ENCODE measurements around the gene SLC23A2. TPM values are rescaled to one million over a fixed set of nuclear protein-coding genes. Genes with fewer than 3 reads are reported as not detected.

SLC23A2 gene
- total RNA-seq, 2 experiments from 2014 or later: 14.3 to 25.7 TPM

- DNase-seq (ENCODE audit: low spot score): no peak
- no peaks in the 10 kb centered on the region for H3K9me2 ChIP-seq (ENCODE audit: insufficient read depth, low read length)
- no peaks in the 10 kb centered on the region for H4K20me1 ChIP-seq (ENCODE audit: insufficient read depth, low read length)
- POLR2A ChIA-PET: interaction anchor here (0.6 kb wide), 1 partner anchor 14 kb away, joined by 3 read pairs; no protein-coding TSS in a partner anchor
- no TSS peak for BruUV-seq (replicated peaks)
- H3K4me3 ChIP-seq (ENCODE audit: low read depth, low read length, poor library complexity, severe bottlenecking): no peak overlapping the region
- no peak overlapping the region for H2AFZ ChIP-seq (ENCODE audit: low read length)
- no peaks in the 10 kb centered on the region for H3K79me2 ChIP-seq (ENCODE audit: insufficient read depth, low read depth, low read length)
- no peaks in the 10 kb centered on the region for H3K9me3 ChIP-seq (ENCODE audit: low read length)
- H3K4me1 ChIP-seq (ENCODE audit: insufficient read depth, low read length, poor library complexity, severe bottlenecking): no peaks in the 10 kb centered on the region
- H3K36me3 ChIP-seq (ENCODE audit: insufficient read depth, low read length): peaks cover 11% of the 10 kb centered on the region; the same call in 1 of the 2 replicates
- H3K27ac ChIP-seq (ENCODE audit: low read depth, low read length, poor library complexity, severe bottlenecking): no peak overlapping the region
- intact Hi-C loops (cut with micrococcal nuclease; ENCODE audit: unreplicated experiment): no loop called here
- no peak overlapping the region for H3K4me2 ChIP-seq (ENCODE audit: low read length)
- CTCF ChIA-PET (ENCODE audit: unreplicated experiment): no interaction called here
- TF ChIP-seq CTCF (conservative IDR thresholded peaks at IDR 0.05; ENCODE audit: low read length) (no peak), EZH2phosphoT487 (IDR thresholded peaks at IDR 0.05; ENCODE audit: borderline replicate concordance, low read depth, low read length) (no peak)
These were observed 113.7 kb downstream of the SLC23A2 start for GRCh38 chr20:4887586-4887985.

GRCh38 chr20:4886771-4887527 lies 114.4 kb downstream of the SLC23A2 start:
- no peak for DNase-seq (ENCODE audit: low spot score)
- CTCF ChIA-PET (ENCODE audit: unreplicated experiment): no interaction called here
- H3K27ac ChIP-seq (ENCODE audit: low read depth, low read length, poor library complexity, severe bottlenecking): no peak overlapping the region
- no peaks in the 10 kb centered on the region for H3K79me2 ChIP-seq (ENCODE audit: insufficient read depth, low read depth, low read length)
- no peaks in the 10 kb centered on the region for H4K20me1 ChIP-seq (ENCODE audit: insufficient read depth, low read length)
- BruUV-seq (replicated peaks): no TSS peak
- no peaks in the 10 kb centered on the region for H3K9me2 ChIP-seq (ENCODE audit: insufficient read depth, low read length)
- H2AFZ ChIP-seq (ENCODE audit: low read length): no peak overlapping the region
- intact Hi-C loops (cut with micrococcal nuclease; ENCODE audit: unreplicated experiment): no loop called here
- TF ChIP-seq EZH2phosphoT487 (IDR thresholded peaks at IDR 0.05; ENCODE audit: borderline replicate concordance, low read depth, low read length): no peak
- no peak for TF ChIP-seq CTCF (conservative IDR thresholded peaks at IDR 0.05; ENCODE audit: low read length)
- peaks cover 14% of the 10 kb centered on the region; the same call in 1 of the 2 replicates for H3K36me3 ChIP-seq (ENCODE audit: insufficient read depth, low read length)
- no peaks in the 10 kb centered on the region for H3K9me3 ChIP-seq (ENCODE audit: low read length)
- POLR2A ChIA-PET: interaction anchor here (0.6 to 1.7 kb wide), 2 partner anchors 13 kb away, joined by 3 read pairs; no protein-coding TSS in a partner anchor
- H3K4me2 ChIP-seq (ENCODE audit: low read length): no peak overlapping the region
- H3K4me3 ChIP-seq (ENCODE audit: low read depth, low read length, poor library complexity, severe bottlenecking): no peak overlapping the region
- H3K4me1 ChIP-seq (ENCODE audit: insufficient read depth, low read length, poor library complexity, severe bottlenecking): no peaks in the 10 kb centered on the region

GRCh38 chr20:4885877-4886276 lies 115.4 kb downstream of the SLC23A2 start:
- no TSS peak for BruUV-seq (replicated peaks)
- CTCF ChIA-PET (ENCODE audit: unreplicated experiment): interaction anchor here (0.6 kb wide), 1 partner anchor 29 kb away, joined by 4 read pairs; no protein-coding TSS in a partner anchor

More at GRCh38 chr20:4885877-4886276, 115.4 kb downstream of the SLC23A2 start:
- Histone ChIP-seq H3K9me3 (ENCODE audit: low read length) (no peaks in the 10 kb centered on the region), H2AFZ (ENCODE audit: low read length) (no peak overlapping the region), H3K79me2 (ENCODE audit: insufficient read depth, low read depth, low read length) (no peaks in the 10 kb centered on the region), H3K27ac (ENCODE audit: low read depth, low read length, poor library complexity, severe bottlenecking) (no peak overlapping the region), H3K36me3 (ENCODE audit: insufficient read depth, low read length) (peaks cover 14% of the 10 kb centered on the region; the same call in 1 of the 2 replicates), H4K20me1 (ENCODE audit: insufficient read depth, low read length) (no peaks in the 10 kb centered on the region), H3K4me3 (ENCODE audit: low read depth, low read length, poor library complexity, severe bottlenecking) (no peak overlapping the region), H3K9me2 (ENCODE audit: insufficient read depth, low read length) (no peaks in the 10 kb centered on the region), H3K4me2 (ENCODE audit: low read length) (no peak overlapping the region), H3K4me1 (ENCODE audit: insufficient read depth, low read length, poor library complexity, severe bottlenecking) (no peaks in the 10 kb centered on the region)
- POLR2A ChIA-PET: interaction anchor here (0.6 to 1.7 kb wide), 3 partner anchors 11 to 155 kb away, joined by 3 to 4 read pairs (median 4); no protein-coding TSS in a partner anchor
- intact Hi-C loops (cut with micrococcal nuclease; ENCODE audit: unreplicated experiment): no loop called here
- DNase-seq (ENCODE audit: low spot score): no peak
- no peak for TF ChIP-seq EZH2phosphoT487 (IDR thresholded peaks at IDR 0.05; ENCODE audit: borderline replicate concordance, low read depth, low read length)
- no peak for TF ChIP-seq CTCF (conservative IDR thresholded peaks at IDR 0.05; ENCODE audit: low read length)
